HepG2 (cell line): Measurements from ENCODE around the gene LEMD2. TPM values are rescaled to one million over a fixed set of nuclear protein-coding genes. Genes with fewer than 3 reads are reported as not detected.

Source experiments
- ATAC-seq: fragments of 200-7000 bp; cut with Tn5 transposase; 3 replicates; pipeline ENCODE4 v1.9.1; 2020; ENCODE audit warnings: mild to moderate bottlenecking, moderate library complexity
- BruUV-seq: library from RNA; stranded (reverse); fragments of 400-500 nt; replicated peaks from 2 replicates; lab custom pipeline; 2021; lab: Mats Ljungman, UMichigan
- CTCF ChIA-PET: fragments of 300-600 bp; formaldehyde crosslinking; extraction: SDS; loops from one replicate; lab custom pipeline; 2021; ENCODE audit warnings: low total read pairs, inconsistent platforms, low intra/inter-chr PET ratio; lab: Yijun Ruan, JAX
- POLR2A ChIA-PET: fragments of 350-600 bp; sonication (Branson Sonifier 250); formaldehyde crosslinking; loops from one replicate; lab custom pipeline; 2020; ENCODE audit warnings: antibody characterized with exemption, inconsistent platforms; lab: Yijun Ruan, JAX
- DNase-seq: peaks from one replicate; pipeline ENCODE4 v3.0.0-alpha.2; 2015; ENCODE audit warnings: low spot score
- FAIRE-seq: peaks from 3 replicates; lab custom pipeline; 2011; peaks lifted over from hg19 to GRCh38; lab: Jason Lieb, UNC
- H2AFZ ChIP-seq: one replicate; pipeline ENCODE4 v1.6.1; 2011; ENCODE audit warnings: low read length, inconsistent platforms
- H3K27ac ChIP-seq: fragments of 300-600 bp; 3 replicates; pipeline ENCODE4 v1.8.0; 2011; ENCODE audit warnings: mixed run types, mild to moderate bottlenecking, mixed read lengths, low read length, inconsistent platforms; ENCODE audit not compliant: insufficient read depth; ENCODE audit errors: extremely low read length
- H3K27me3 ChIP-seq, 2 experiments: fragments of 200-600 bp in 1 of 2; 2 replicates in 1 of 2; 3 replicates in 1 of 2; pipeline versions ENCODE4 v1.6.0 to v1.8.0; 2011; ENCODE audit warnings: low read length in 2 of 2, mild to moderate bottlenecking in 2 of 2, moderate library complexity in 2 of 2, inconsistent platforms in 1 of 2; ENCODE audit not compliant: insufficient read depth in 2 of 2, control insufficient read depth in 1 of 2
- H3K36me3 ChIP-seq, 2 experiments: fragments of 200-600 bp in 1 of 2; replicated peaks in 1 of 2; 2 replicates in 1 of 2; 3 replicates in 1 of 2; pipeline versions ENCODE4 v1.5.1 to v1.8.0; 2011; ENCODE audit warnings: low read length in 2 of 2, inconsistent platforms in 1 of 2; ENCODE audit not compliant: insufficient read depth in 2 of 2, control insufficient read depth in 1 of 2
- H3K4me1 ChIP-seq: 2 replicates; pipeline ENCODE4 v1.5.1; 2012; ENCODE audit warnings: low read length, inconsistent platforms; ENCODE audit not compliant: insufficient read depth
- H3K4me2 ChIP-seq: 2 replicates; pipeline ENCODE4 v1.6.0; 2011; ENCODE audit warnings: low read depth, low read length, inconsistent platforms
- H3K4me3 ChIP-seq, 3 experiments: fragments of 200-600 bp in 1 of 3; sonication (generic), shearing (Covaris generic) in 1 of 3; replicated peaks in 1 of 3; 2 replicates each; pipeline ENCODE4 v1.5.1; 2011 to 2016; ENCODE audit warnings: low read length in 3 of 3, inconsistent platforms in 2 of 3, low read depth in 2 of 3, mild to moderate bottlenecking in 2 of 3, control low read depth in 1 of 3, mixed read lengths in 1 of 3; ENCODE audit not compliant: insufficient read depth in 1 of 3
- H3K79me2 ChIP-seq: one replicate; pipeline ENCODE4 v1.6.1; 2011; ENCODE audit warnings: low read length, inconsistent platforms; ENCODE audit not compliant: insufficient read depth
- H3K9ac ChIP-seq: 2 replicates; pipeline ENCODE4 v1.6.0; 2011; ENCODE audit warnings: mild to moderate bottlenecking, low read depth, low read length, inconsistent platforms; ENCODE audit not compliant: insufficient read depth
- H3K9me3 ChIP-seq: 2 replicates; pipeline ENCODE4 v1.5.1; 2012; ENCODE audit warnings: mild to moderate bottlenecking, low read length
- H4K20me1 ChIP-seq: 2 replicates; pipeline ENCODE4 v1.6.0; 2011; ENCODE audit warnings: inconsistent platforms, mild to moderate bottlenecking, low read length, moderate library complexity; ENCODE audit not compliant: insufficient read depth
- CBX5 ChIP-seq: sonication (generic); formaldehyde crosslinking; IDR thresholded peaks from 2 replicates; pipeline ENCODE4 v1.4.0; 2020; ENCODE audit warnings: missing genetic modification reagents, borderline replicate concordance
- GPN1 ChIP-seq: sonication (generic); formaldehyde crosslinking; IDR thresholded peaks from 2 replicates; pipeline ENCODE4 v1.5.1; 2020; ENCODE audit warnings: missing genetic modification reagents, borderline replicate concordance
- KDM4B ChIP-seq: sonication (generic); formaldehyde crosslinking; IDR thresholded peaks from 2 replicates; pipeline ENCODE4 v1.4.0; 2020; ENCODE audit warnings: missing genetic modification reagents
- MED13 ChIP-seq: sonication (generic); formaldehyde crosslinking; IDR thresholded peaks from 2 replicates; pipeline ENCODE4 v1.5.0; 2020; ENCODE audit warnings: missing genetic modification reagents
- MXI1 ChIP-seq: IDR thresholded peaks from 3 replicates; pipeline ENCODE4 v1.6.1; 2012; ENCODE audit warnings: low read depth, low read length, inconsistent platforms, borderline replicate concordance
- PAF1 ChIP-seq: IDR thresholded peaks from 2 replicates; pipeline ENCODE4 v1.6.1; 2016; ENCODE audit warnings: missing genetic modification reagents, missing compliant biosample characterization
- PHF21A ChIP-seq: sonication (generic); formaldehyde crosslinking; IDR thresholded peaks from 2 replicates; pipeline ENCODE4 v1.5.0; 2020; ENCODE audit warnings: mild to moderate bottlenecking, missing genetic modification reagents
- RFX3 ChIP-seq: IDR thresholded peaks from 2 replicates; pipeline ENCODE4 v1.6.1; 2016; ENCODE audit warnings: missing biosample characterization, missing genetic modification reagents
- ZNF253 ChIP-seq: sonication (generic); formaldehyde crosslinking; IDR thresholded peaks from 2 replicates; pipeline ENCODE4 v1.8.0; 2022; ENCODE audit warnings: mild to moderate bottlenecking, missing genetic modification reagents, borderline replicate concordance
- ZNF629 ChIP-seq: sonication (generic); formaldehyde crosslinking; conservative IDR thresholded peaks from 2 replicates; pipeline ENCODE4 v1.5.0; 2020; ENCODE audit warnings: missing genetic modification reagents
- ZNF772 ChIP-seq: sonication (generic); formaldehyde crosslinking; IDR thresholded peaks from 2 replicates; pipeline ENCODE4 v1.5.0; 2020; ENCODE audit warnings: mild to moderate bottlenecking, missing genetic modification reagents
- WGBS: methylation state at CpG from one replicate; pipeline ENCODE4 v1.1.6; 2017; ENCODE audit warnings: low lambda C conversion rate; 5-methylcytosine and 5-hydroxymethylcytosine counted together
- in situ Hi-C: cut with HindIII; loops from 2 replicates; pipeline ENCODE4 v1.10.0; 2017; ENCODE audit warnings: low pct_unique_long_range_greater_than_20kb; ENCODE audit not compliant: extremely low pct_ligation_motif_present
- intact Hi-C: fragments of 100-400 bp; cut with micrococcal nuclease; formaldehyde crosslinking; loops from one replicate; pipeline ENCODE4 v1.10.0; 2022; ENCODE audit not compliant: unreplicated experiment
- polyA plus RNA-seq, 8 experiments: library from polyadenylated mRNA; depleted of rRNA in 3 of 8; stranded (reverse) in 7 of 8; unstranded in 1 of 8; fragments of >200 nt; fragmentation: Illumina TruSeq in 4 of 8; extraction: Trizol in 4 of 8; gene quantifications; 2 replicates each; pipeline versions ENCODE4 v1.2.1 to v1.2.3, GENCODE V29; 2011 to 2016; ENCODE audit warnings: low read depth in 4 of 8, missing spikeins in 1 of 8, mixed read lengths in 1 of 8; ENCODE audit not compliant: insufficient read depth in 1 of 8
- total RNA-seq, 5 experiments: library from RNA; depleted of rRNA; stranded (reverse); fragments of >200 nt; fragmentation: Illumina TruSeq; extraction: Trizol; gene quantifications; 2 replicates each; pipeline ENCODE4 v1.2.3, GENCODE V29; 2016; ENCODE audit warnings: low read depth in 1 of 5
- TF ChIP-seq, protein P1 (sequence below): sonication (generic); formaldehyde crosslinking; IDR thresholded peaks from 2 replicates; pipeline ENCODE4 v1.4.0; 2020; ENCODE audit warnings: mild to moderate bottlenecking, missing genetic modification reagents

LEMD2 gene
- total and polyA plus RNA-seq, 2 of the 13 experiments (the other 11 are each of a cell fraction or from before 2014, with no cell fraction given), result 45.2 to 62.9 TPM

DNA sequence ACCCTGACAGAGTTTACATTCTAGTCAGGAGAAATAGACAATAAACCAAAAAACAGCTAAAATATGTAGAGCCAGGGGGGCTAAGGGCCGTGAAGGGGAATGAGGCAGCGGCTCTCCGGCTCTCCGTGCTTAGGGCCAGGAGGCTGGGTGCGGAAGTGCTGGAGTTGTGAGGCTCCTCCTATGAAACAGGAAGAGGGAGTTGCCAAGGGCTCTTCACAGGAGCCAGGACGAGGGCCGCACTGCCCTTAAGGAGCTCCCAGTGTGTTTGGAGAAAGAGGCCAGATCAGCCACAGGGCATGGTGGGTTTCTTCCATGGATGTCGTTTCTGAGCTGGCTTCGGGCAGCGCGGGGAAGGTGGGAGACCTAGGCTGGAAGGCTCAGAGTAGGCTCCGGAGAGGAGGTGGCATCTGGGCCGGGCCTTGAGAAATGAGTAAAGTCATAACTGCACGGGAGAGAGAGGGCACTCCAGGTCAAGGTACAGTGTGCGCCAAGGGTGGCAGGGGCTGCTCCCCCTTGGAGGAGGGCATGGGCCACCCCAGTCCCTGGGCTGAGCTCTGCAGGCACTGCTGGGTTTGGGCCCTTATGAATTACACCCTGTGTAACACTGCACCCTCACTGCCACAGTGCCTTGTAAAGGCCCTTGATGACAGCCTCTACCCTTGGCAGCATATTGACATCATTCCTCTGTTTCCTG, 35.7 kb upstream of the LEMD2 start:
- no peak for DNase-seq
- Histone ChIP-seq H3K9ac (no peak overlapping the region), H4K20me1 (no peaks in the 10 kb centered on the region), H3K9me3 (no peaks in the 10 kb centered on the region), H2AFZ (no peak overlapping the region), H3K79me2 (no peaks in the 10 kb centered on the region)
- no peak for FAIRE-seq
- in situ Hi-C loops, result no loop called here
- ATAC-seq, result no peak
- WGBS, result 56% methylated on average over 15 of the region's 15 CpGs
- POLR2A ChIA-PET, result no interaction called here
- intact Hi-C loops, result no loop called here
- TF ChIP-seq ZNF772 (CRISPR knock-in tag), result no peak
- TF ChIP-seq, all 625 proteins: peak for 0
- H3K27ac ChIP-seq, result no peak overlapping the region
- CTCF ChIA-PET, result no interaction called here
- H3K4me2 ChIP-seq, result no peak overlapping the region
- H3K27me3 ChIP-seq, result peaks cover 0 to 18% of the 10 kb centered on the region in 2 experiments; a peak in 2 of 5 replicates
- no TSS peak for BruUV-seq
- H3K36me3 ChIP-seq, result no peaks in the 10 kb centered on the region
- no peak overlapping the region for H3K4me3 ChIP-seq
- peaks cover 20% of the 10 kb centered on the region for H3K4me1 ChIP-seq

DNA sequence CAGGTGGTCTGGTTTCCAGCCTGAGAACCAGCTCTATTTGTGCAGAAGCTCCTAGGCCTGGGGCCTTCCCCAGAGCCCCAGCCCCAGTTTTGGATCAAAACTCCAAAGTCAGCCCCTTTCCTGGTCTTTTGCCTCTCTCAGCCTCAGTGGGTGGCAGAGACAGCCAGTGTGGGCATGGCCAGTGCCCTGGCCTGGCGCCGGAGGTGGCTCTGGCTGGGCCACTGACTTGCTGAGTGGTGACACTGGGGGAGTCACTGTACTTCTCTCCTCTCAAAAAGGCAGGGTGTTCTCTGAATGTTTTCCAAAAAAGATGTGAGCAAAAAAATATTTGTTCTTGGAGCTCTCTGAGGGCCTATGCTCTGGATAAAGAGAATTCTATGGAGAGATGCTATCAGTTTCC, 34.9 kb upstream of the LEMD2 start:
- in situ Hi-C loops (no loop called here), intact Hi-C loops (no loop called here)
- FAIRE-seq (no peak), ATAC-seq (no peak), DNase-seq (no peak)
- H3K79me2 ChIP-seq, result no peaks in the 10 kb centered on the region
- H2AFZ ChIP-seq, result no peak overlapping the region
- no peaks in the 10 kb centered on the region for H4K20me1 ChIP-seq
- H3K4me1 ChIP-seq, result peaks cover 26% of the 10 kb centered on the region
- POLR2A ChIA-PET, result no interaction called here
- H3K27ac ChIP-seq, result no peak overlapping the region
- no peak overlapping the region for H3K9ac ChIP-seq
- no peaks in the 10 kb centered on the region for H3K9me3 ChIP-seq
- H3K4me2 ChIP-seq, result no peak overlapping the region
- CTCF ChIA-PET, result no interaction called here
- no TSS peak for BruUV-seq
- no peak overlapping the region for H3K4me3 ChIP-seq
- TF ChIP-seq, protein P1, sequence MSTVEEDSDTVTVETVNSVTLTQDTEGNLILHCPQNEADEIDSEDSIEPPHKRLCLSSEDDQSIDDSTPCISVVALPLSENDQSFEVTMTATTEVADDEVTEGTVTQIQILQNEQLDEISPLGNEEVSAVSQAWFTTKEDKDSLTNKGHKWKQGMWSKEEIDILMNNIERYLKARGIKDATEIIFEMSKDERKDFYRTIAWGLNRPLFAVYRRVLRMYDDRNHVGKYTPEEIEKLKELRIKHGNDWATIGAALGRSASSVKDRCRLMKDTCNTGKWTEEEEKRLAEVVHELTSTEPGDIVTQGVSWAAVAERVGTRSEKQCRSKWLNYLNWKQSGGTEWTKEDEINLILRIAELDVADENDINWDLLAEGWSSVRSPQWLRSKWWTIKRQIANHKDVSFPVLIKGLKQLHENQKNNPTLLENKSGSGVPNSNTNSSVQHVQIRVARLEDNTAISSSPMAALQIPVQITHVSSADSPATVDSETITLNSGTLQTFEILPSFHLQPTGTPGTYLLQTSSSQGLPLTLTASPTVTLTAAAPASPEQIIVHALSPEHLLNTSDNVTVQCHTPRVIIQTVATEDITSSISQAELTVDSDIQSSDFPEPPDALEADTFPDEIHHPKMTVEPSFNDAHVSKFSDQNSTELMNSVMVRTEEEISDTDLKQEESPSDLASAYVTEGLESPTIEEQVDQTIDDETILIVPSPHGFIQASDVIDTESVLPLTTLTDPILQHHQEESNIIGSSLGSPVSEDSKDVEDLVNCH (CRISPR knock-in tag), result no peak
- TF ChIP-seq PAF1 (no peak), CBX5 (CRISPR knock-in tag) (no peak), KDM4B (CRISPR knock-in tag) (no peak), MXI1 (no peak), GPN1 (no peak), RFX3 (CRISPR knock-in tag) (no peak), ZNF629 (no peak), PHF21A (no peak), MED13 (no peak), ZNF253 (no peak)
- peaks cover 0 to 26% of the 10 kb centered on the region in 2 experiments; a peak in 3 of 5 replicates for H3K27me3 ChIP-seq
- H3K36me3 ChIP-seq, result no peaks in the 10 kb centered on the region
- WGBS, result 44% methylated on average over 2 of the region's 2 CpGs
